ENCODE measurements around the gene ARHGAP42. TPM values are rescaled to one million over a fixed set of nuclear protein-coding genes. Genes with fewer than 3 reads are reported as not detected.

The ARHGAP42 gene
- total and polyA plus RNA-seq, 2 of the 4 experiments (the other 2 are of a cell fraction): 2.9 to 7.3 TPM

DNA sequence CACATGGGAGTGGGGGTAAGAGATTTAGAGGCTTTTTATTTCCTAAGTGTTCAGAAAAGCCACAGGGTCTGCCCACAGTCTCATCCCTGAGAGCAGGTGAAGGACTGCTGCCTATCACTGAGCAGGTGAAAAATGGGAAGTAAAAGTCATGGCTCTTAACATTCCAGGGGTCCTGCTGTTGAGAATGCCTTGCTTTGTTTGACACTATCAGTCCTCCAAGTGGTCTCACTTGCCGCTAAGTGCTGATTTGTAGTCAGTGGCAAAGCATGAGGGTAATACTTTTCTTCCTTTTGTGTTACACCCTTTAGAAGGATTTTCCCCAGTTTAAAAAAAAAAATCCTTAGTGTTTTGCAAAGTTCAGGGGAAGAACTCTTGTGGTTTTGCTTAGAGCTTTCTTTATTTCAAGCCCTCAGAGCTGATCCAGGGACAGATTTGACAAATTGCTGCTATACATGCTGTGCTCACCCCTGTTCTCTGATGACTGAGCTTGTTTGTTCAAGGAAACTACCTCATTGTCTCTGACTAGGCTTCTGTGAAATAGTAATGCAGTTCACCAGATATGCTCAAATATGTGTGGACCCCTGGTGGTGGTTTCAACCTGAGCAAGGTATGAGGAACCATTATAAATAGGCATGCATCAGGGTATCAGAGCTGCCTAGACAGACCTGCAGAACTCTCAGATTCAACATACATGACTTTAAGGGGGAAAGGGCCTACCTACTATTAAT lies 141.0 kb downstream of the ARHGAP42 start (continued):
- TF ChIP-seq, protein P1, sequence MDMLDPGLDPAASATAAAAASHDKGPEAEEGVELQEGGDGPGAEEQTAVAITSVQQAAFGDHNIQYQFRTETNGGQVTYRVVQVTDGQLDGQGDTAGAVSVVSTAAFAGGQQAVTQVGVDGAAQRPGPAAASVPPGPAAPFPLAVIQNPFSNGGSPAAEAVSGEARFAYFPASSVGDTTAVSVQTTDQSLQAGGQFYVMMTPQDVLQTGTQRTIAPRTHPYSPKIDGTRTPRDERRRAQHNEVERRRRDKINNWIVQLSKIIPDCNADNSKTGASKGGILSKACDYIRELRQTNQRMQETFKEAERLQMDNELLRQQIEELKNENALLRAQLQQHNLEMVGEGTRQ (IDR thresholded peaks at IDR 0.05; ENCODE audit: low read depth, low read length): no peak
- no peak for TF ChIP-seq NFE2L2 (IDR thresholded peaks at IDR 0.05; ENCODE audit: low read depth, low read length)

DNA sequence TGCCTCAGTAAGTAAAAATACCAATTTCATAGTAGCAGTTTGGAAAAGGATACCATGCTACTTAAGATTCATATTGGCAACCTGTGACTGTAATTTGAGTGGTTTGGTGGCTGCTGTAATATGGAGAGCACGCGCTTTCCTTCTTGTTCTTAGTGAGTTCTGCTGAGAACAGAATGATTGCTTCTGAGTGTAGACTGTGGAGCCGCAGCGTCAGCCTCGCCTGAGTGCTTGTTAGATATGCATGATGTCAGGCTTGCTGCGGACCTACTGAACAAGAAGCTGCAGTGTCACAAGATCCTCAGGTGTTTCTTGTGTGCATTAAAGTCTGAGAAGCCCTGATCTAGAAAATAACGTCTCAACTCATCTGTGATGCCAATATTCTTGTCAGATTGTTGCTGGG lies 143.2 kb downstream of the ARHGAP42 start:
- H3K4me3 ChIP-seq (ENCODE audit: insufficient read depth, low read depth, low read length): no peak overlapping the region
- no peak overlapping the region for H3K4me2 ChIP-seq (ENCODE audit: low read depth, low read length)
- intact Hi-C loops (cut with micrococcal nuclease): no loop called here
- H2BK120ac ChIP-seq (ENCODE audit: low read depth, low read length): no peak overlapping the region
- ATAC-seq (ENCODE audit: low read depth) (no peak), DNase-seq (no peak)
- no peak overlapping the region for H3K27ac ChIP-seq (ENCODE audit: insufficient read depth, low read length)
- no peak overlapping the region for H2AK9ac ChIP-seq (replicated peaks; ENCODE audit: low read depth, low read length, poor library complexity)
- no peak overlapping the region for H3K23ac ChIP-seq (ENCODE audit: low read depth, low read length)
- H2BK15ac ChIP-seq (ENCODE audit: low read depth, low read length): no peak overlapping the region
- no peak overlapping the region for H2BK20ac ChIP-seq (ENCODE audit: low read depth, low read length)
- H3K79me1 ChIP-seq (ENCODE audit: low read depth in 1 of 2, low read length in 2 of 2): peaks cover 0 to 29% of the 10 kb centered on the region in 2 experiments; a peak in 2 of 4 replicates
- H3K4me1 ChIP-seq (ENCODE audit: control insufficient read depth, insufficient read depth, low read length): peaks cover 10% of the 10 kb centered on the region
- H3K56ac ChIP-seq (ENCODE audit: extremely low read depth, insufficient read depth, low read length): no peak overlapping the region
- in situ Hi-C loops (cut with MboI; ENCODE audit: low sequenced_read_pairs): no loop called here
- H4K5ac ChIP-seq (ENCODE audit: low read depth, low read length): no peak overlapping the region
- no peak overlapping the region for H3K4ac ChIP-seq (ENCODE audit: low read depth, low read length)
- ChIA-PET POLR2A (ENCODE audit: unreplicated experiment) (no interaction called here), CTCF (interaction anchor here (2.5 kb wide), 1 partner anchor 143 kb away, joined by 5 read pairs; the partner anchor contains the start of gene ARHGAP42)
- no peaks in the 10 kb centered on the region for H3K27me3 ChIP-seq (ENCODE audit: control insufficient read depth, insufficient read depth, low read length)
- no peak for TF ChIP-seq BHLHE40 (IDR thresholded peaks at IDR 0.05; ENCODE audit: low read depth, low read length)
- H3K9me1 ChIP-seq (ENCODE audit: insufficient read depth, low read length): peaks cover 6% of the 10 kb centered on the region; the same call in 1 of the 2 replicates
- BruUV-seq (replicated peaks): no TSS peak
- H2AFZ ChIP-seq (replicated peaks; ENCODE audit: low read length, poor library complexity): no peak overlapping the region
- no peak overlapping the region for H4K91ac ChIP-seq (ENCODE audit: insufficient read depth, low read depth, low read length)
- H4K20me1 ChIP-seq (ENCODE audit: insufficient read depth, low read length): peaks cover 7% of the 10 kb centered on the region; the same call in 1 of the 2 replicates
- H2AK5ac ChIP-seq (ENCODE audit: low read depth, low read length): no peak overlapping the region
- no peak overlapping the region for H3K14ac ChIP-seq (replicated peaks; ENCODE audit: low read depth, low read length)
- H3K36me3 ChIP-seq (ENCODE audit: control insufficient read depth, insufficient read depth, low read length): no peaks in the 10 kb centered on the region
- 60% methylated on average over 1 of the region's 7 CpGs; no CpG with 5 or more reads in 1 of the 2 experiments for WGBS, 2 experiments (ENCODE audit: extremely low coverage in 2 of 2, insufficient read length in 1 of 2)
- H3K9ac ChIP-seq (ENCODE audit: low read depth, low read length): no peak overlapping the region
- H4K8ac ChIP-seq (ENCODE audit: low read depth in 2 of 2, low read length in 2 of 2): no peak overlapping the region
- no peaks in the 10 kb centered on the region for H3K9me3 ChIP-seq (ENCODE audit: control insufficient read depth, insufficient read depth, low read length)
- dilution Hi-C loops (cut with HindIII; ENCODE audit: low sequenced_read_pairs, unreplicated experiment): no loop called here
- H2BK5ac ChIP-seq (ENCODE audit: low read depth, low read length, poor library complexity, severe bottlenecking): no peak overlapping the region
- H3K18ac ChIP-seq (ENCODE audit: low read depth, low read length): no peak overlapping the region

Data from IMR-90 (cell line).